Neuron (in vitro differentiated cells): Measurements from ENCODE around the gene COX5A.

Experiments used
- H2AFZ ChIP-seq: one replicate; pipeline ENCODE4 v1.6.1; 2013; ENCODE audit warnings: low read depth, mild to moderate bottlenecking, inconsistent platforms, low read length, moderate library complexity
- H3K27me3 ChIP-seq: one replicate; pipeline ENCODE4 v1.6.1; 2013; ENCODE audit warnings: low read length; ENCODE audit not compliant: insufficient read depth
- H3K36me3 ChIP-seq: one replicate; pipeline ENCODE4 v1.6.1; 2013; ENCODE audit warnings: low read length; ENCODE audit not compliant: insufficient read depth
- H3K4me1 ChIP-seq: one replicate; pipeline ENCODE4 v1.6.1; 2013; ENCODE audit warnings: low read length; ENCODE audit not compliant: insufficient read depth
- H3K4me3 ChIP-seq: 2 replicates; pipeline ENCODE4 v1.5.1; 2013; ENCODE audit warnings: mild to moderate bottlenecking, low read length, moderate library complexity
- H3K9me3 ChIP-seq: one replicate; pipeline ENCODE4 v1.6.1; 2013; ENCODE audit warnings: low read length

COX5A gene

DNA sequence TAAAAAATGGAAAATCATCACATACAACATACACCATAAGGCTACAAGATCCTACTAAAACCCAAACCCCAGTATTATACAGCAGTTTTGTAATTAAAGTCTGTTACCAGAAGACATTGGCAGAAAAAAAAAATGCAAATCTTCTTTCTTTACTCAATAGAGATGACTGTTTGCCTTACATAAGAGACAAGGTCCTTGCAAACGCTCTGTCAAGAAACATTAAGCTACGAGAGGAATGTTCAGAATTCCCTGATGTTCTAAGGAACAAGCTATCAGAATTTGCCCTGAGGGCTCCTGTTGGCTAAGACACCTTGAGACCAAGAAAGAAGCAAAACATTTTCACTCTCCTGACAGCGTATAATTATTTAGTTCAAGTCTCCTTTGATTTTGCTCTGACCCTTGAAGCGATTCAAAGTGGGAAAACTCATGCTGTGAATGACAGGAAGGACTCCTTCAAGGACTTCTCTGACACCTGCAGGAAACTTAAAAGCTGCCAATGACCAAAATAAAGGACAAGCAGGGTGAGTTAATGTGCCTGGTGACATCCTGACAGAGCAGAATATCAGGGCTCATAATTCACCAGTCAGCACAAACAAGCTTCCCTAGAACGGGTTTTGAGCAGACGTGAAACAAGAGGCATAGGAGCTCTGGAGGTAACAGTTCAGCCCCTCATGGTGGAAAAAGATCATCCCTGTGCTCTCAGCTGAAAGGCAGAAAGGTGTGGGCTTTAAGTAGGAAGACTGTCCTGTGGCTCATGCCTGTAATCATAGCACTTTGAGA lies 67.2 kb downstream of the COX5A start:
- Histone ChIP-seq H2AFZ (no peak overlapping the region), H3K36me3 (peaks cover 18% of the 10 kb centered on the region), H3K27me3 (no peaks in the 10 kb centered on the region), H3K4me1 (peaks cover 8% of the 10 kb centered on the region), H3K4me3 (no peak overlapping the region), H3K9me3 (peaks cover 3% of the 10 kb centered on the region)
